Measurements from ENCODE around the gene SPOCK1.

Gene SPOCK1

GRCh38 chr5:137069358-137069757 is 429.8 kb downstream of the SPOCK1 start:
- DNase-seq (ENCODE audit: low spot score), result no peak
- TF ChIP-seq CTCF (IDR thresholded peaks at IDR 0.05; ENCODE audit: extremely low read depth, insufficient read depth, missing control alignments), result no peak
- in situ Hi-C loops (cut with MboI; ENCODE audit: low pct_unique_long_range_greater_than_20kb, low sequenced_read_pairs, unreplicated experiment), result no loop called here

GRCh38 chr5:137061382-137061781 is 437.7 kb downstream of the SPOCK1 start:
- no peak for DNase-seq (ENCODE audit: low spot score)
- TF ChIP-seq CTCF (IDR thresholded peaks at IDR 0.05; ENCODE audit: extremely low read depth, insufficient read depth, missing control alignments), result no peak

GRCh38 chr5:137058089-137058488 is 441.0 kb downstream of the SPOCK1 start:
- DNase-seq (ENCODE audit: low spot score), result no peak
- TF ChIP-seq CTCF (IDR thresholded peaks at IDR 0.05; ENCODE audit: extremely low read depth, insufficient read depth, missing control alignments), result no peak
- in situ Hi-C loops (cut with MboI; ENCODE audit: low pct_unique_long_range_greater_than_20kb, low sequenced_read_pairs, unreplicated experiment), result no loop called here

More at GRCh38 chr5:137061382-137061781, 437.7 kb downstream of the SPOCK1 start:
- in situ Hi-C loops (cut with MboI; ENCODE audit: low pct_unique_long_range_greater_than_20kb, low sequenced_read_pairs, unreplicated experiment), result no loop called here

GRCh38 chr5:137056676-137057075 is 442.4 kb downstream of the SPOCK1 start:
- in situ Hi-C loops (cut with MboI; ENCODE audit: low pct_unique_long_range_greater_than_20kb, low sequenced_read_pairs, unreplicated experiment), result no loop called here
- no peak for TF ChIP-seq CTCF (IDR thresholded peaks at IDR 0.05; ENCODE audit: extremely low read depth, insufficient read depth, missing control alignments)
- DNase-seq (ENCODE audit: low spot score), result no peak

- TF ChIP-seq CTCF (IDR thresholded peaks at IDR 0.05; ENCODE audit: extremely low read depth, insufficient read depth, missing control alignments), result no peak
- in situ Hi-C loops (cut with MboI; ENCODE audit: low pct_unique_long_range_greater_than_20kb, low sequenced_read_pairs, unreplicated experiment), result no loop called here
- DNase-seq (ENCODE audit: low spot score), result no peak
Measured at GRCh38 chr5:137055271-137055872, 443.8 kb downstream of the SPOCK1 start.

GRCh38 chr5:137054792-137055191 is 444.3 kb downstream of the SPOCK1 start:
- in situ Hi-C loops (cut with MboI; ENCODE audit: low pct_unique_long_range_greater_than_20kb, low sequenced_read_pairs, unreplicated experiment), result no loop called here
- DNase-seq (ENCODE audit: low spot score), result no peak
- no peak for TF ChIP-seq CTCF (IDR thresholded peaks at IDR 0.05; ENCODE audit: extremely low read depth, insufficient read depth, missing control alignments)
